Prostate gland (tissue), 2 donors: ENCODE data around the gene PDK4.

Experiments used
- CTCF ChIP-seq, 4 experiments: fragments of 200-600 bp in 2 of 4; fragments of 450-650 bp in 2 of 4; sonication (generic) in 2 of 4; IDR thresholded peaks; 1 replicate in 3 of 4; 2 replicates in 1 of 4; pipeline ENCODE4 v1.5.1; 2016 to 2019; ENCODE audit warnings: antibody characterized with exemption in 4 of 4, mild to moderate bottlenecking in 2 of 4, moderate library complexity in 2 of 4
- POLR2A ChIP-seq: fragments of 450-650 bp; IDR thresholded peaks from one replicate; pipeline ENCODE4 v1.6.1; 2016; ENCODE audit warnings: antibody characterized with exemption, mild to moderate bottlenecking

GRCh38 chr7:95598511-95598910, 2.2 kb upstream of the PDK4 start:
- TF ChIP-seq CTCF (IDR thresholded peaks at IDR 0.05) (no peak), POLR2A (no peak)
